CD4-positive, alpha-beta T cell (primary cell): Measurements from ENCODE around the gene TEK. TPM values are rescaled to one million over a fixed set of nuclear protein-coding genes. Genes with fewer than 3 reads are reported as not detected.

ENCODE experiments used
- ATAC-seq: fragments of 200-7000 bp; cut with Tn5 transposase; one replicate; pipeline ENCODE4 v1.10.0; 2022; ENCODE audit warnings: mild to moderate bottlenecking; ENCODE audit not compliant: poor library complexity
- CTCF ChIA-PET: fragments of 350-600 bp; sonication (Branson Sonifier 250); formaldehyde crosslinking; loops from one replicate; lab custom pipeline; 2021; ENCODE audit warnings: antibody characterized with exemption, inconsistent platforms; lab: Charles Lee
- POLR2A ChIA-PET: fragments of 350-600 bp; sonication (Branson Sonifier 250); formaldehyde crosslinking; loops from one replicate; lab custom pipeline; 2021; ENCODE audit warnings: antibody characterized with exemption, inconsistent platforms; lab: Charles Lee
- DNase-seq, 14 experiments: peaks; one replicate each; pipeline ENCODE4 v3.0.0-alpha.2; 2013 to 2020; ENCODE audit warnings: mixed read lengths in 2 of 14
- H3K27ac ChIP-seq, 2 donors: one replicate each; pipeline versions ENCODE4 v1.5.1 to v1.7.0; 2013; ENCODE audit warnings: low read length in 2 of 2, low read depth in 1 of 2, mild to moderate bottlenecking in 1 of 2
- H3K27me3 ChIP-seq, 2 experiments: 1 replicate in 1 of 2; 2 replicates in 1 of 2; pipeline versions ENCODE4 v1.6.1 to v1.7.0; 2013; ENCODE audit warnings: low read length in 2 of 2, control low read depth in 1 of 2, mild to moderate bottlenecking in 1 of 2, moderate library complexity in 1 of 2; ENCODE audit not compliant: insufficient read depth in 2 of 2, control insufficient read depth in 1 of 2
- H3K36me3 ChIP-seq: one replicate; pipeline ENCODE4 v1.6.1; 2013; ENCODE audit warnings: low read length, control low read depth; ENCODE audit not compliant: insufficient read depth
- H3K4me1 ChIP-seq: one replicate; pipeline ENCODE4 v1.6.1; 2013; ENCODE audit warnings: low read length, control low read depth; ENCODE audit not compliant: insufficient read depth
- H3K4me3 ChIP-seq: one replicate; pipeline ENCODE4 v1.5.1; 2013; ENCODE audit warnings: mild to moderate bottlenecking, low read length, moderate library complexity
- H3K9me3 ChIP-seq, 2 experiments: 1 replicate in 1 of 2; 2 replicates in 1 of 2; pipeline versions ENCODE4 v1.6.1 to v1.7.0; 2013; ENCODE audit warnings: low read length in 2 of 2, mild to moderate bottlenecking in 2 of 2, control low read depth in 1 of 2, moderate library complexity in 1 of 2; ENCODE audit not compliant: control insufficient read depth in 1 of 2, insufficient read depth in 1 of 2
- H3K27ac Mint-ChIP-seq: one replicate; pipeline ENCODE4 v1.8.0; 2020; ENCODE audit warnings: mixed read lengths
- H3K27me3 Mint-ChIP-seq: one replicate; pipeline ENCODE4 v1.8.0; 2021; ENCODE audit warnings: mixed read lengths
- H3K36me3 Mint-ChIP-seq: one replicate; pipeline ENCODE4 v1.8.0; 2021; ENCODE audit warnings: low read depth, mixed read lengths
- H3K4me1 Mint-ChIP-seq: one replicate; pipeline ENCODE4 v1.8.0; 2021; ENCODE audit warnings: low read depth, mixed read lengths
- H3K4me3 Mint-ChIP-seq: one replicate; pipeline ENCODE4 v1.8.0; 2020; ENCODE audit warnings: mild to moderate bottlenecking, mixed read lengths
- H3K9me3 Mint-ChIP-seq: one replicate; pipeline ENCODE4 v1.8.0; 2020; ENCODE audit warnings: mixed read lengths
- CTCF ChIP-seq: fragments of 200-600 bp; IDR thresholded peaks from one replicate; pipeline ENCODE4 v1.8.0; 2022; ENCODE audit warnings: antibody characterized with exemption, mild to moderate bottlenecking
- intact Hi-C, 2 experiments: fragments of 100-400 bp; cut with DNase I in 1 of 2; cut with micrococcal nuclease in 1 of 2; formaldehyde crosslinking; loops; one replicate each; pipeline versions ENCODE4 v1.15.1 to v1.9.0; 2023 to 2025; cut with DNase I, micrococcal nuclease
- total RNA-seq, 174 experiments: library from RNA in 2 of 174; stranded (reverse) in 2 of 174; gene quantifications; one replicate each; pipeline ENCODE4 v1.2.3 and lab custom pipeline; 2021 to 2026

Gene TEK
- total RNA-seq, 2 experiments from 2014 or later: not detected

- CTCF ChIA-PET: no interaction called here
- H3K9me3 Mint-ChIP-seq: no peaks in the 10 kb centered on the region
- H3K27ac Mint-ChIP-seq: no peak overlapping the region
Measured at GRCh38 chr9:27193886-27194285, 84.9 kb downstream of the TEK start.

DNA sequence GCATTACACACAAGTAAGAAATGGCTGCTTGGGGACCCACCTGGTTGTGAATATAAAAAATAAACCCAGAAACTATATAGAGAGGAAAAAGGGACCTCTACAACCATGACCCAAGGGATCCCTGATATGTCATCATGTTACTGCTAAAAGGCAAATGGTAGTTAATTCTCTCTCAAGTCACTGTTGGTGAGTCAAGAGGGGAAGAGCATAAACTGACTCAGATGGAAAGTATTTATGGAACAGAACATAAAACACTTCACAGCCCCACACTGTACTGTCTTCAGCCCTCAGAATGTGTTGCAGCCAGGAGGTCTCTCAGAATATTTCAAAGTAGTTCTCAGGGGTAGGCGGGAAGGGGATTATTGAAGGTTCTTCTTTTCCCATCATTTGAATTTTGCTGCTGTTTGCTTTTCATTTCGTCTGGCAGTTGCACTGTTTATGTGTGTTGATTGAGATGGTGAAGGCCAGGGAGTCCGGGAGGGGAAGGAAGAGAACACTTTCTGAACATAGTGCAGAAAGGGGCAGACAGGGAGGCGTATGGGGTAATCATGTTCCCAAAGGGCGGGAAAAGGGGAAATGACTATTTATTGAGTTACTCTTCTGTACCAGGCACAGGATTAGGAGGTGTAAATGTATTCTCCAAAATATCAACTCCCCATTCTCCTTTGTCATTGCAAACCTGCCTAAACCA lies 85.5 kb downstream of the TEK start:
- Mint-ChIP-seq H3K4me1 (no peaks in the 10 kb centered on the region), H3K27me3 (no peaks in the 10 kb centered on the region), H3K4me3 (no peak overlapping the region), H3K27ac (no peak overlapping the region), H3K9me3 (no peaks in the 10 kb centered on the region), H3K36me3 (no peaks in the 10 kb centered on the region)
- no peak for DNase-seq
- Histone ChIP-seq H3K9me3 (no peaks in the 10 kb centered on the region), H3K36me3 (no peaks in the 10 kb centered on the region), H3K27ac (no peak overlapping the region), H3K4me1 (no peaks in the 10 kb centered on the region), H3K27me3 (no peaks in the 10 kb centered on the region), H3K4me3 (no peak overlapping the region)
- TF ChIP-seq CTCF: no peak
- no peak for ATAC-seq
- intact Hi-C loops: no loop called here
- ChIA-PET POLR2A (no interaction called here), CTCF (no interaction called here)

More at GRCh38 chr9:27193886-27194285, 84.9 kb downstream of the TEK start:
- no peaks in the 10 kb centered on the region for H3K36me3 Mint-ChIP-seq
- DNase-seq (no peak), ATAC-seq (no peak)
- intact Hi-C loops: no loop called here
- no peaks in the 10 kb centered on the region for H3K36me3 ChIP-seq
- POLR2A ChIA-PET: no interaction called here
- H3K4me3 ChIP-seq: no peak overlapping the region
- no peak for TF ChIP-seq CTCF
- no peak overlapping the region for H3K27ac ChIP-seq
- no peaks in the 10 kb centered on the region for H3K9me3 ChIP-seq
- no peaks in the 10 kb centered on the region for H3K27me3 ChIP-seq
- no peaks in the 10 kb centered on the region for H3K4me1 ChIP-seq
- H3K4me3 Mint-ChIP-seq: no peak overlapping the region
- no peaks in the 10 kb centered on the region for H3K27me3 Mint-ChIP-seq
- no peaks in the 10 kb centered on the region for H3K4me1 Mint-ChIP-seq

DNA sequence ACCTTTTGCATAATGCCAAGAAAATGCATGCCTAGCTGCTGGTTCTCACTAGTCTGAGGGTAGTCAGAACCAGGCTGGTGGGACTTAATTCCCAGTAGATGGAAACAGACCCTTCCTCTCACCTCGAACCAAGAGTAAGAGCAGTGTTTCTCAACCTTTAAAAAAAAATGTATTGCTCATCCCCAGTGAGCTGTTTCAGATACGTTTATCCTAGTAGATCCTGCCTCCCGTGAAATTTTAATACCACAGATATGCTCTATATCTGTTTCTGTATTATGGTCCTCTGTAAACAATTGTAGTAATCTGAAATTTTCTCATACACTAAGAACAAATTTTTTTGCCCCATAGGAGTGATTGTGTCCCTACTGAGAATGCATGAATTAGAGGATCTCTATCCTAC lies 86.2 kb downstream of the TEK start:
- intact Hi-C loops: no loop called here
- POLR2A ChIA-PET: no interaction called here
- H3K4me1 Mint-ChIP-seq: no peaks in the 10 kb centered on the region
- no peak for TF ChIP-seq CTCF
- no peaks in the 10 kb centered on the region for H3K36me3 ChIP-seq
- ATAC-seq: no peak
- H3K4me1 ChIP-seq: no peaks in the 10 kb centered on the region
- no peak for DNase-seq
- H3K27ac Mint-ChIP-seq: no peak overlapping the region
- CTCF ChIA-PET: no interaction called here
- H3K27me3 Mint-ChIP-seq: no peaks in the 10 kb centered on the region
- H3K4me3 ChIP-seq: no peak overlapping the region
- H3K27ac ChIP-seq: no peak overlapping the region
- no peak overlapping the region for H3K4me3 Mint-ChIP-seq
- H3K9me3 ChIP-seq: no peaks in the 10 kb centered on the region
- H3K27me3 ChIP-seq: no peaks in the 10 kb centered on the region
- H3K36me3 Mint-ChIP-seq: no peaks in the 10 kb centered on the region
- no peaks in the 10 kb centered on the region for H3K9me3 Mint-ChIP-seq
